Liver (tissue), 9 donors: ENCODE data around the gene AGTPBP1. TPM values are rescaled to one million over a fixed set of nuclear protein-coding genes. Genes with fewer than 3 reads are reported as not detected.
A peak's percentile ranks its signal among the peaks of the same experiment; 100 is the strongest.

Source experiments
- DNase-seq: peaks from one replicate; pipeline ENCODE4 v3.0.0-alpha.2; 2017; ENCODE audit warnings: low spot score
- H3K27ac ChIP-seq, 2 donors: one replicate each; pipeline ENCODE4 v1.7.0; 2013; ENCODE audit warnings: inconsistent platforms in 2 of 2, low read length in 2 of 2, control low read depth in 1 of 2, low read depth in 1 of 2, mild to moderate bottlenecking in 1 of 2
- H3K27me3 ChIP-seq, 4 donors: one replicate each; pipeline versions ENCODE4 v1.6.1 to v1.7.0; 2013; ENCODE audit warnings: low read length in 3 of 4, inconsistent platforms in 1 of 4, mild to moderate bottlenecking in 1 of 4, moderate library complexity in 1 of 4; ENCODE audit not compliant: control insufficient read depth in 4 of 4, insufficient read depth in 4 of 4
- H3K36me3 ChIP-seq, 4 donors: one replicate each; pipeline versions ENCODE4 v1.6.1 to v1.7.0; 2013; ENCODE audit warnings: low read length in 3 of 4, mild to moderate bottlenecking in 3 of 4, low read depth in 1 of 4, moderate library complexity in 1 of 4; ENCODE audit not compliant: control insufficient read depth in 4 of 4, insufficient read depth in 3 of 4
- H3K4me1 ChIP-seq, 4 donors: one replicate each; pipeline versions ENCODE4 v1.6.1 to v1.7.0; 2013; ENCODE audit warnings: low read length in 3 of 4, mild to moderate bottlenecking in 3 of 4, moderate library complexity in 1 of 4; ENCODE audit not compliant: control insufficient read depth in 4 of 4, insufficient read depth in 4 of 4
- H3K4me3 ChIP-seq, 3 donors: one replicate each; pipeline versions ENCODE4 v1.6.1 to v1.7.0; 2013; ENCODE audit warnings: low read length in 3 of 3, control low read depth in 1 of 3, low read depth in 1 of 3, mild to moderate bottlenecking in 1 of 3
- H3K9ac ChIP-seq, 2 donors: one replicate each; pipeline ENCODE4 v1.7.0; 2013; ENCODE audit warnings: low read length in 2 of 2, mild to moderate bottlenecking in 2 of 2, moderate library complexity in 2 of 2, control low read depth in 1 of 2, low read depth in 1 of 2
- H3K9me3 ChIP-seq, 4 donors: one replicate each; pipeline versions ENCODE4 v1.6.1 to v1.7.0; 2013; ENCODE audit warnings: low read length in 3 of 4; ENCODE audit not compliant: control insufficient read depth in 4 of 4
- EGR1 ChIP-seq, 2 donors: IDR thresholded peaks; 2 replicates each; pipeline ENCODE4 v1.6.1; 2016 to 2018; ENCODE audit warnings: antibody characterized with exemption in 2 of 2, low read depth in 2 of 2
- FOXA1 ChIP-seq: IDR thresholded peaks from 2 replicates; pipeline ENCODE4 v1.6.1; 2016; ENCODE audit warnings: antibody characterized with exemption
- FOXA2 ChIP-seq: IDR thresholded peaks from 2 replicates; pipeline ENCODE4 v1.6.1; 2016; ENCODE audit warnings: antibody characterized with exemption
- GABPA ChIP-seq, 2 donors: IDR thresholded peaks in 1 of 2; conservative IDR thresholded peaks in 1 of 2; 2 replicates each; pipeline ENCODE4 v1.6.1; 2016; ENCODE audit warnings: antibody characterized with exemption in 2 of 2, mild to moderate bottlenecking in 1 of 2, moderate library complexity in 1 of 2
- HNF4A ChIP-seq, 2 donors: conservative IDR thresholded peaks; 2 replicates each; pipeline ENCODE4 v1.6.1; 2016; ENCODE audit warnings: antibody characterized with exemption in 2 of 2, mild to moderate bottlenecking in 2 of 2
- HNF4G ChIP-seq: IDR thresholded peaks from 2 replicates; pipeline ENCODE4 v1.6.1; 2016; ENCODE audit warnings: antibody characterized with exemption
- JUND ChIP-seq, 2 donors: IDR thresholded peaks; 2 replicates each; pipeline ENCODE4 v1.6.1; 2016; ENCODE audit warnings: antibody characterized with exemption in 2 of 2
- NR2F2 ChIP-seq: IDR thresholded peaks from 2 replicates; pipeline ENCODE4 v1.6.1; 2016; ENCODE audit warnings: antibody characterized with exemption
- RAD21 ChIP-seq, 2 donors: IDR thresholded peaks; 2 replicates each; pipeline ENCODE4 v1.6.1; 2016; ENCODE audit warnings: antibody characterized with exemption in 2 of 2, mild to moderate bottlenecking in 2 of 2
- RXRA ChIP-seq, 2 donors: IDR thresholded peaks; 2 replicates each; pipeline ENCODE4 v1.6.1; 2017 to 2018; ENCODE audit warnings: antibody characterized with exemption in 2 of 2, mild to moderate bottlenecking in 1 of 2
- SP1 ChIP-seq: IDR thresholded peaks from 2 replicates; pipeline ENCODE4 v1.6.1; 2018; ENCODE audit warnings: antibody characterized with exemption, mild to moderate bottlenecking
- TAF1 ChIP-seq: conservative IDR thresholded peaks from 2 replicates; pipeline ENCODE4 v1.6.1; 2016; ENCODE audit warnings: antibody characterized with exemption, mild to moderate bottlenecking
- YY1 ChIP-seq: IDR thresholded peaks from 2 replicates; pipeline ENCODE4 v1.6.1; 2016; ENCODE audit warnings: antibody characterized with exemption, mild to moderate bottlenecking
- WGBS: extraction: QIAGEN DNeasy Blood & Tissue Kit; methylation state at CpG from one replicate; pipeline ENCODE4 v1.1.7; 2013; 5-methylcytosine and 5-hydroxymethylcytosine counted together
- polyA plus RNA-seq, 2 donors: library from polyadenylated mRNA; stranded (reverse) in 1 of 2; unstranded in 1 of 2; fragments of 200-250 nt in 1 of 2; fragments of >200 nt in 1 of 2; fragmentation: Nextera tagmentation in 1 of 2; extraction: Ambion mirVana in 1 of 2; gene quantifications; one replicate each; pipeline versions ENCODE4 v1.2.1 to v1.2.3, GENCODE V29; 2013 to 2015
- total RNA-seq, 2 donors: library from RNA; depleted of rRNA; stranded (reverse); fragments of >200 nt; gene quantifications; one replicate each; pipeline ENCODE4 v1.2.3, GENCODE V29; 2014
- TF ChIP-seq, protein P1 (sequence below): IDR thresholded peaks from 2 replicates; pipeline ENCODE4 v1.6.1; 2016; ENCODE audit warnings: antibody characterized with exemption, mild to moderate bottlenecking
- TF ChIP-seq, protein P2 (sequence below): IDR thresholded peaks from 2 replicates; pipeline ENCODE4 v1.6.1; 2016; ENCODE audit warnings: antibody characterized with exemption
- TF ChIP-seq, protein P3 (sequence below): fragments of 150-350 bp; IDR thresholded peaks from 2 replicates; pipeline ENCODE4 v1.5.1; 2017; ENCODE audit warnings: improper control_type of control experiment, low read depth, low read length; ENCODE audit not compliant: missing input control
- TF ChIP-seq, protein P4 (sequence below): IDR thresholded peaks from 2 replicates; pipeline ENCODE4 v1.6.1; 2016; ENCODE audit warnings: antibody characterized with exemption
- TF ChIP-seq, protein P5 (sequence below): IDR thresholded peaks from 2 replicates; pipeline ENCODE4 v1.6.1; 2016; ENCODE audit warnings: antibody characterized with exemption
- donor health status: healthy.
- donor health status: healthy.
- donor health status: healthy.
- donor health status: healthy.
- donor health status: healthy.

AGTPBP1 gene
- total and polyA plus RNA-seq, 4 donors: 2.1 to 14.4 (median 5.7) TPM

DNA sequence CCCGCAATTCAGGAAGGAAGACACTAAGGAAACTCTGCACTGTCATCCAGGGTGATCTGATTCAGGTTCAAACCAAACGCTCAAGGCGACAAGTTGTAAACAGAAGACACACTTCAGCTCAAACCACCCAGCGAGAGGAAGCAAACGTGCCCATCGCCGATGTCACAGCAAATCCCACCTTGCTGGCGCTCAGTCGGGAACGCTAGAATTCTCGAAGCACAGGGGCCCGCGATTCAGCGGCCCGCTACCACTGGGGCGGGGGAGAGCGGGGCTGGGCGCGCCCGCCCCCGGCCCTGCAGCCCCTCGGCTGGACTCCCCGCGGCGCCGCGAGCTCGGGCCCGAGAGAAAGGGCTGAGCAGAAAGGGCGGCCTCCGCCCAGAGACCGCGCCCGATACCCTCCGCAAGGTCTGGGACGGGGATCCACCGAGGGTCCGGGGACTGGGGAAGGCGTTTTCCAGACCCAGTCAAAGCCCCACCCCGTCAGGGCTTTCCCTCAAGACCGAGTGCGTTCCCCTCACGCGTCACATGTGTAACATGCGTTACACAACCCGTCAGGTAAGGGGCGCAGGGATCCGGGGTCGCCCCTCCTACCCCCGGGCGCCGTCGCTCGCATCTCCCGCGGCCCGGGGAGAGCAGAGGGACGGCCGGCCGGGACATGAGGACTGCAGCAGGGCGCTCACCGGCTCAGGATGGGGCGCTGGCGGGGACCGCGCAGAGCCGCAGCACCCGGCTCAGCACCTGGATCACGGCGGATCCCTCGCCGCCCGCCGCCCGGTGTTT lies 469 bp downstream of the AGTPBP1 start:
- under 1% methylated on average over 75 of the region's 75 CpGs for WGBS
- H3K9me3 ChIP-seq: no peaks in the 10 kb centered on the region
- peaks cover 0 to 2% (median 0%) of the 10 kb centered on the region in 4 donors for H3K27me3 ChIP-seq
- H3K27ac ChIP-seq: peak overlapping the region; percentile 79 to 85
- H3K4me1 ChIP-seq: peaks cover 3 to 15% (median 4%) of the 10 kb centered on the region in 4 donors
- H3K36me3 ChIP-seq: no peaks in the 10 kb centered on the region
- H3K4me3 ChIP-seq: peak overlapping the region; percentile 86 to 93 (median 88)
- no peak for TF ChIP-seq RXRA (IDR thresholded peaks at IDR 0.05)
- TF ChIP-seq, protein P1, sequence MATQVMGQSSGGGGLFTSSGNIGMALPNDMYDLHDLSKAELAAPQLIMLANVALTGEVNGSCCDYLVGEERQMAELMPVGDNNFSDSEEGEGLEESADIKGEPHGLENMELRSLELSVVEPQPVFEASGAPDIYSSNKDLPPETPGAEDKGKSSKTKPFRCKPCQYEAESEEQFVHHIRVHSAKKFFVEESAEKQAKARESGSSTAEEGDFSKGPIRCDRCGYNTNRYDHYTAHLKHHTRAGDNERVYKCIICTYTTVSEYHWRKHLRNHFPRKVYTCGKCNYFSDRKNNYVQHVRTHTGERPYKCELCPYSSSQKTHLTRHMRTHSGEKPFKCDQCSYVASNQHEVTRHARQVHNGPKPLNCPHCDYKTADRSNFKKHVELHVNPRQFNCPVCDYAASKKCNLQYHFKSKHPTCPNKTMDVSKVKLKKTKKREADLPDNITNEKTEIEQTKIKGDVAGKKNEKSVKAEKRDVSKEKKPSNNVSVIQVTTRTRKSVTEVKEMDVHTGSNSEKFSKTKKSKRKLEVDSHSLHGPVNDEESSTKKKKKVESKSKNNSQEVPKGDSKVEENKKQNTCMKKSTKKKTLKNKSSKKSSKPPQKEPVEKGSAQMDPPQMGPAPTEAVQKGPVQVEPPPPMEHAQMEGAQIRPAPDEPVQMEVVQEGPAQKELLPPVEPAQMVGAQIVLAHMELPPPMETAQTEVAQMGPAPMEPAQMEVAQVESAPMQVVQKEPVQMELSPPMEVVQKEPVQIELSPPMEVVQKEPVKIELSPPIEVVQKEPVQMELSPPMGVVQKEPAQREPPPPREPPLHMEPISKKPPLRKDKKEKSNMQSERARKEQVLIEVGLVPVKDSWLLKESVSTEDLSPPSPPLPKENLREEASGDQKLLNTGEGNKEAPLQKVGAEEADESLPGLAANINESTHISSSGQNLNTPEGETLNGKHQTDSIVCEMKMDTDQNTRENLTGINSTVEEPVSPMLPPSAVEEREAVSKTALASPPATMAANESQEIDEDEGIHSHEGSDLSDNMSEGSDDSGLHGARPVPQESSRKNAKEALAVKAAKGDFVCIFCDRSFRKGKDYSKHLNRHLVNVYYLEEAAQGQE: no peak
- no peak for TF ChIP-seq FOXA2
- TF ChIP-seq, protein P2, sequence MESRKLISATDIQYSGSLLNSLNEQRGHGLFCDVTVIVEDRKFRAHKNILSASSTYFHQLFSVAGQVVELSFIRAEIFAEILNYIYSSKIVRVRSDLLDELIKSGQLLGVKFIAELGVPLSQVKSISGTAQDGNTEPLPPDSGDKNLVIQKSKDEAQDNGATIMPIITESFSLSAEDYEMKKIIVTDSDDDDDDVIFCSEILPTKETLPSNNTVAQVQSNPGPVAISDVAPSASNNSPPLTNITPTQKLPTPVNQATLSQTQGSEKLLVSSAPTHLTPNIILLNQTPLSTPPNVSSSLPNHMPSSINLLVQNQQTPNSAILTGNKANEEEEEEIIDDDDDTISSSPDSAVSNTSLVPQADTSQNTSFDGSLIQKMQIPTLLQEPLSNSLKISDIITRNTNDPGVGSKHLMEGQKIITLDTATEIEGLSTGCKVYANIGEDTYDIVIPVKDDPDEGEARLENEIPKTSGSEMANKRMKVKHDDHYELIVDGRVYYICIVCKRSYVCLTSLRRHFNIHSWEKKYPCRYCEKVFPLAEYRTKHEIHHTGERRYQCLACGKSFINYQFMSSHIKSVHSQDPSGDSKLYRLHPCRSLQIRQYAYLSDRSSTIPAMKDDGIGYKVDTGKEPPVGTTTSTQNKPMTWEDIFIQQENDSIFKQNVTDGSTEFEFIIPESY: no peak
- TF ChIP-seq JUND (IDR thresholded peaks at IDR 0.05): no peak
- TF ChIP-seq, protein P3, sequence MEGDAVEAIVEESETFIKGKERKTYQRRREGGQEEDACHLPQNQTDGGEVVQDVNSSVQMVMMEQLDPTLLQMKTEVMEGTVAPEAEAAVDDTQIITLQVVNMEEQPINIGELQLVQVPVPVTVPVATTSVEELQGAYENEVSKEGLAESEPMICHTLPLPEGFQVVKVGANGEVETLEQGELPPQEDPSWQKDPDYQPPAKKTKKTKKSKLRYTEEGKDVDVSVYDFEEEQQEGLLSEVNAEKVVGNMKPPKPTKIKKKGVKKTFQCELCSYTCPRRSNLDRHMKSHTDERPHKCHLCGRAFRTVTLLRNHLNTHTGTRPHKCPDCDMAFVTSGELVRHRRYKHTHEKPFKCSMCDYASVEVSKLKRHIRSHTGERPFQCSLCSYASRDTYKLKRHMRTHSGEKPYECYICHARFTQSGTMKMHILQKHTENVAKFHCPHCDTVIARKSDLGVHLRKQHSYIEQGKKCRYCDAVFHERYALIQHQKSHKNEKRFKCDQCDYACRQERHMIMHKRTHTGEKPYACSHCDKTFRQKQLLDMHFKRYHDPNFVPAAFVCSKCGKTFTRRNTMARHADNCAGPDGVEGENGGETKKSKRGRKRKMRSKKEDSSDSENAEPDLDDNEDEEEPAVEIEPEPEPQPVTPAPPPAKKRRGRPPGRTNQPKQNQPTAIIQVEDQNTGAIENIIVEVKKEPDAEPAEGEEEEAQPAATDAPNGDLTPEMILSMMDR: no peak
- no peak for TF ChIP-seq TAF1
- no peak for TF ChIP-seq SP1
- no peak for TF ChIP-seq RAD21 (IDR thresholded peaks at IDR 0.05)
- TF ChIP-seq HNF4A (conservative IDR thresholded peaks at IDR 0.05): no peak
- no peak for TF ChIP-seq EGR1 (IDR thresholded peaks at IDR 0.05; ENCODE audit: low read depth in 2 of 2)
- TF ChIP-seq, protein P4, sequence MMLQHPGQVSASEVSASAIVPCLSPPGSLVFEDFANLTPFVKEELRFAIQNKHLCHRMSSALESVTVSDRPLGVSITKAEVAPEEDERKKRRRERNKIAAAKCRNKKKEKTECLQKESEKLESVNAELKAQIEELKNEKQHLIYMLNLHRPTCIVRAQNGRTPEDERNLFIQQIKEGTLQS: no peak
- no peak for TF ChIP-seq GABPA (IDR thresholded peaks at IDR 0.05 in 1 of 2, conservative IDR thresholded peaks at IDR 0.05 in 1 of 2)
- TF ChIP-seq YY1: no peak
- no peak for TF ChIP-seq NR2F2
- TF ChIP-seq FOXA1: no peak
- TF ChIP-seq HNF4G: no peak
- TF ChIP-seq, protein P5, sequence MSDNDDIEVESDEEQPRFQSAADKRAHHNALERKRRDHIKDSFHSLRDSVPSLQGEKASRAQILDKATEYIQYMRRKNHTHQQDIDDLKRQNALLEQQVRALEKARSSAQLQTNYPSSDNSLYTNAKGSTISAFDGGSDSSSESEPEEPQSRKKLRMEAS: no peak
- H3K9ac ChIP-seq: peak overlapping the region; percentile 45 to 84
- DNase-seq: peak; percentile 69
